Fibroblast of lung (primary cell): ENCODE measurements around the gene LPP. TPM values are rescaled to one million over a fixed set of nuclear protein-coding genes. Genes with fewer than 3 reads are reported as not detected.

Experiments
- DNase-seq, 2 donors: peaks; one replicate each; pipeline versions ENCODE4 v3.0.0 to v3.0.0-alpha.2; 2010; ENCODE audit warnings: low read depth in 2 of 2
- H2AFZ ChIP-seq: 2 replicates; pipeline ENCODE4 v1.5.1; 2012; ENCODE audit warnings: low read length, control low read depth, inconsistent platforms
- H3K27ac ChIP-seq: 2 replicates; pipeline ENCODE4 v1.5.1; 2011; ENCODE audit warnings: low read length, control low read depth; ENCODE audit not compliant: insufficient read depth
- H3K27me3 ChIP-seq: 2 replicates; pipeline ENCODE4 v1.5.1; 2011; ENCODE audit warnings: mild to moderate bottlenecking, low read length; ENCODE audit not compliant: control insufficient read depth, insufficient read depth
- H3K36me3 ChIP-seq: 2 replicates; pipeline ENCODE4 v1.5.1; 2011; ENCODE audit warnings: low read length; ENCODE audit not compliant: control insufficient read depth, insufficient read depth
- H3K4me1 ChIP-seq: 2 replicates; pipeline ENCODE4 v1.5.1; 2011; ENCODE audit warnings: low read length; ENCODE audit not compliant: control insufficient read depth, insufficient read depth; ENCODE audit errors: extremely low read depth
- H3K4me2 ChIP-seq: 2 replicates; pipeline ENCODE4 v1.5.1; 2011; ENCODE audit warnings: low read length, control low read depth; ENCODE audit not compliant: insufficient read depth; ENCODE audit errors: extremely low read depth
- H3K4me3 ChIP-seq, 4 experiments: fragments of 200-600 bp in 1 of 4; sonication (generic) in 1 of 4; replicated peaks in 1 of 4; 2 replicates each; pipeline ENCODE4 v1.5.1; 2011 to 2016; ENCODE audit warnings: low read length in 4 of 4, low read depth in 3 of 4, mild to moderate bottlenecking in 3 of 4, control low read depth in 2 of 4, inconsistent platforms in 1 of 4, mixed read lengths in 1 of 4; ENCODE audit not compliant: insufficient read depth in 1 of 4; ENCODE audit errors: control extremely low read depth in 1 of 4
- H3K79me2 ChIP-seq: 2 replicates; pipeline ENCODE4 v1.5.1; 2012; ENCODE audit warnings: mild to moderate bottlenecking, low read length, inconsistent platforms; ENCODE audit not compliant: control insufficient read depth, insufficient read depth
- H3K9ac ChIP-seq: 2 replicates; pipeline ENCODE4 v1.5.1; 2011; ENCODE audit warnings: mild to moderate bottlenecking, low read length, control low read depth; ENCODE audit not compliant: insufficient read depth
- H3K9me3 ChIP-seq: 2 replicates; pipeline ENCODE4 v1.5.1; 2012; ENCODE audit warnings: low read depth, low read length; ENCODE audit not compliant: control insufficient read depth, insufficient read depth
- H4K20me1 ChIP-seq: 2 replicates; pipeline ENCODE4 v1.5.1; 2011; ENCODE audit warnings: low read length; ENCODE audit not compliant: control insufficient read depth, insufficient read depth; ENCODE audit errors: extremely low read depth
- CTCF ChIP-seq, 2 donors: IDR thresholded peaks in 1 of 2; conservative IDR thresholded peaks in 1 of 2; 1 replicate in 1 of 2; 2 replicates in 1 of 2; pipeline ENCODE4 v1.5.1; 2011 to 2012; ENCODE audit warnings: low read length in 2 of 2, control low read depth in 1 of 2, inconsistent platforms in 1 of 2, low read depth in 1 of 2, mild to moderate bottlenecking in 1 of 2
- EZH2 ChIP-seq: IDR thresholded peaks from 2 replicates; pipeline ENCODE4 v1.5.1; 2012; ENCODE audit warnings: low read length, control low read depth, mild to moderate bottlenecking; ENCODE audit errors: missing control alignments
- polyA plus RNA-seq, 2 donors: library from polyadenylated mRNA; depleted of rRNA in 1 of 2; stranded (reverse) in 1 of 2; unstranded in 1 of 2; fragments of >200 nt; gene quantifications; 2 replicates each; pipeline ENCODE4 v1.2.1, GENCODE V29; 2011 to 2012; ENCODE audit warnings: missing spikeins in 1 of 2
- total RNA-seq: library from RNA; depleted of rRNA; stranded (reverse); fragments of >200 nt; gene quantifications from 2 replicates; pipeline ENCODE4 v1.2.1, GENCODE V29; 2014

Gene LPP
- total and polyA plus RNA-seq, 2 donors (not counting 1 experiment from before 2014, with no cell fraction given), result 69.0 to 124 TPM

GRCh38 chr3:188301147-188301546, 147.2 kb downstream of the LPP start:
- Histone ChIP-seq H3K27me3 (no peaks in the 10 kb centered on the region), H3K27ac (no peak overlapping the region), H3K4me3 (no peak overlapping the region), H3K4me1 (peaks cover 7% of the 10 kb centered on the region), H3K79me2 (peaks cover 27% of the 10 kb centered on the region), H4K20me1 (no peaks in the 10 kb centered on the region), H3K9me3 (no peaks in the 10 kb centered on the region), H3K9ac (no peak overlapping the region), H2AFZ (no peak overlapping the region), H3K4me2 (no peak overlapping the region), H3K36me3 (no peaks in the 10 kb centered on the region)
- DNase-seq, result no peak
- TF ChIP-seq CTCF (conservative IDR thresholded peaks at IDR 0.05 in 1 of 2, IDR thresholded peaks at IDR 0.05 in 1 of 2; ENCODE audit: low read depth in 1 of 2, low read length in 2 of 2), result no peak
- no peak for TF ChIP-seq EZH2

- no peak for DNase-seq
- Histone ChIP-seq H3K79me2 (peaks cover 30% of the 10 kb centered on the region), H3K27me3 (no peaks in the 10 kb centered on the region), H3K4me1 (no peaks in the 10 kb centered on the region), H3K4me2 (no peak overlapping the region), H3K27ac (no peak overlapping the region), H2AFZ (no peak overlapping the region), H3K4me3 (no peak overlapping the region), H3K9me3 (no peaks in the 10 kb centered on the region), H3K9ac (no peak overlapping the region), H4K20me1 (peaks cover 2% of the 10 kb centered on the region), H3K36me3 (no peaks in the 10 kb centered on the region)
- no peak for TF ChIP-seq CTCF (conservative IDR thresholded peaks at IDR 0.05 in 1 of 2, IDR thresholded peaks at IDR 0.05 in 1 of 2; ENCODE audit: low read depth in 1 of 2, low read length in 2 of 2)
- no peak for TF ChIP-seq EZH2
Observed at GRCh38 chr3:188303286-188303799, 149.4 kb downstream of the LPP start.

- H4K20me1 ChIP-seq, result peaks cover 2% of the 10 kb centered on the region
- H3K9ac ChIP-seq, result no peak overlapping the region
- no peaks in the 10 kb centered on the region for H3K36me3 ChIP-seq
- H3K79me2 ChIP-seq, result peaks cover 30% of the 10 kb centered on the region
- DNase-seq, result no peak
- no peak overlapping the region for H3K4me2 ChIP-seq
- H3K9me3 ChIP-seq, result no peaks in the 10 kb centered on the region
- H3K4me1 ChIP-seq, result no peaks in the 10 kb centered on the region
- no peak overlapping the region for H3K27ac ChIP-seq
- no peaks in the 10 kb centered on the region for H3K27me3 ChIP-seq
- H3K4me3 ChIP-seq, result no peak overlapping the region
- no peak for TF ChIP-seq CTCF (conservative IDR thresholded peaks at IDR 0.05 in 1 of 2, IDR thresholded peaks at IDR 0.05 in 1 of 2; ENCODE audit: low read depth in 1 of 2, low read length in 2 of 2)
- no peak for TF ChIP-seq EZH2
- no peak overlapping the region for H2AFZ ChIP-seq
Observed at GRCh38 chr3:188303823-188304222, 149.9 kb downstream of the LPP start.
